Endothelial cell of umbilical vein (primary cell): ENCODE results near the gene SEPTIN14. TPM values are rescaled to one million over a fixed set of nuclear protein-coding genes. Genes with fewer than 3 reads are reported as not detected.

Experiments used
- BruUV-seq: library from RNA; stranded (reverse); fragments of 400-500 nt; replicated peaks from 2 replicates; lab custom pipeline; 2021; lab: Mats Ljungman, UMichigan
- CTCF ChIA-PET: fragments of 300-600, 350-600 bp; sonication (Branson Sonifier 250); formaldehyde crosslinking; loops from one replicate; lab custom pipeline; 2021; ENCODE audit warnings: antibody characterized with exemption, inconsistent platforms; lab: Charles Lee
- POLR2A ChIA-PET: fragments of 300-600, 350-600 bp; sonication (Branson Sonifier 250); formaldehyde crosslinking; loops from one replicate; lab custom pipeline; 2021; ENCODE audit warnings: antibody characterized with exemption, inconsistent platforms; lab: Charles Lee
- DNase-seq: peaks from one replicate; pipeline ENCODE4 v3.0.0-alpha.2; 2011; ENCODE audit warnings: low read depth, low spot score
- FAIRE-seq: peaks from 2 replicates; lab custom pipeline; 2011; peaks lifted over from hg19 to GRCh38; lab: Jason Lieb, UNC
- H2AFZ ChIP-seq: 2 replicates; pipeline ENCODE4 v1.6.0; 2012; ENCODE audit warnings: low read depth, low read length, control low read depth, inconsistent platforms
- H3K27ac ChIP-seq: 2 replicates; pipeline ENCODE4 v1.5.1; 2011; ENCODE audit warnings: low read depth, mild to moderate bottlenecking, control low read depth, low read length, moderate library complexity; ENCODE audit not compliant: insufficient read depth
- H3K27me3 ChIP-seq, 2 experiments: 2 replicates each; pipeline versions ENCODE4 v1.6.0 to v1.6.1; 2011; ENCODE audit warnings: low read length in 2 of 2, mixed read lengths in 1 of 2; ENCODE audit not compliant: control insufficient read depth in 2 of 2, insufficient read depth in 2 of 2
- H3K36me3 ChIP-seq, 2 experiments: 2 replicates in 1 of 2; 3 replicates in 1 of 2; pipeline ENCODE4 v1.5.1; 2011; ENCODE audit warnings: low read length in 2 of 2, mild to moderate bottlenecking in 1 of 2, moderate library complexity in 1 of 2; ENCODE audit not compliant: control insufficient read depth in 2 of 2, insufficient read depth in 2 of 2; ENCODE audit errors: extremely low read depth in 1 of 2
- H3K4me1 ChIP-seq: 3 replicates; pipeline ENCODE4 v1.5.1; 2011; ENCODE audit warnings: mild to moderate bottlenecking, low read length; ENCODE audit not compliant: control insufficient read depth, insufficient read depth; ENCODE audit errors: extremely low read depth
- H3K4me2 ChIP-seq: 2 replicates; pipeline ENCODE4 v1.6.1; 2011; ENCODE audit warnings: low read length, control low read depth, mixed read lengths; ENCODE audit not compliant: insufficient read depth
- H3K4me3 ChIP-seq, 3 experiments: fragments of 200-600 bp in 1 of 3; sonication (generic), shearing (Covaris generic) in 1 of 3; replicated peaks in 1 of 3; 2 replicates each; pipeline ENCODE4 v1.5.1; 2011 to 2016; ENCODE audit warnings: control low read depth in 3 of 3, low read length in 3 of 3, mild to moderate bottlenecking in 2 of 3, inconsistent platforms in 1 of 3, low read depth in 1 of 3, moderate library complexity in 1 of 3; ENCODE audit not compliant: insufficient read depth in 1 of 3
- H3K79me2 ChIP-seq: 2 replicates; pipeline ENCODE4 v1.6.0; 2012; ENCODE audit warnings: low read length, inconsistent platforms; ENCODE audit not compliant: control insufficient read depth, insufficient read depth
- H3K9ac ChIP-seq: replicated peaks from 2 replicates; pipeline ENCODE3; 2011; ENCODE audit warnings: low read length, control low read depth; ENCODE audit not compliant: insufficient read depth; ENCODE audit errors: extremely low read depth
- H3K9me1 ChIP-seq: replicated peaks from 3 replicates; pipeline ENCODE4 v1.6.0; 2011; ENCODE audit warnings: mild to moderate bottlenecking, low read length; ENCODE audit not compliant: control insufficient read depth, insufficient read depth; ENCODE audit errors: extremely low read depth
- H3K9me3 ChIP-seq: replicated peaks from 2 replicates; pipeline ENCODE4 v1.5.1; 2012; ENCODE audit warnings: low read length, inconsistent platforms; ENCODE audit not compliant: control insufficient read depth, insufficient read depth
- H4K20me1 ChIP-seq: replicated peaks from 2 replicates; pipeline ENCODE3; 2011; ENCODE audit warnings: mild to moderate bottlenecking, low read length; ENCODE audit not compliant: control insufficient read depth, insufficient read depth; ENCODE audit errors: extremely low read depth
- EZH2 ChIP-seq: IDR thresholded peaks from 2 replicates; pipeline ENCODE4 v1.6.1; 2012; ENCODE audit warnings: borderline replicate concordance, low read depth, mild to moderate bottlenecking, moderate library complexity, low read length, inconsistent platforms; ENCODE audit not compliant: severe bottlenecking
- FOS ChIP-seq: IDR thresholded peaks from 2 replicates; pipeline ENCODE4 v1.6.1; 2011; ENCODE audit warnings: mild to moderate bottlenecking, low read length, moderate library complexity, borderline replicate concordance; ENCODE audit not compliant: insufficient read depth
- JUN ChIP-seq: IDR thresholded peaks from 2 replicates; pipeline ENCODE4 v1.6.1; 2011; ENCODE audit warnings: borderline replicate concordance, low read depth; ENCODE audit not compliant: insufficient read length, insufficient read depth
- MYC ChIP-seq: IDR thresholded peaks from one replicate; pipeline ENCODE4 v1.6.1; 2011; ENCODE audit warnings: mild to moderate bottlenecking, low read depth, low read length
- POLR2A ChIP-seq: IDR thresholded peaks from 2 replicates; pipeline ENCODE4 v1.6.1; 2012; ENCODE audit warnings: low read depth, mild to moderate bottlenecking, control low read depth, low read length
- POLR2AphosphoS5 ChIP-seq: IDR thresholded peaks from 2 replicates; pipeline ENCODE4 v1.6.1; 2012; ENCODE audit warnings: low read depth, mild to moderate bottlenecking, control low read depth, low read length, moderate library complexity; ENCODE audit not compliant: insufficient read depth
- dilution Hi-C: fragments of 300-500 bp; cut with MboI; formaldehyde crosslinking; loops from one replicate; pipeline ENCODE4 v1.15.0; 2019; ENCODE audit warnings: low sequenced_read_pairs; ENCODE audit not compliant: extremely low pct_ligation_motif_present
- intact Hi-C: fragments of 100-400 bp; cut with micrococcal nuclease; formaldehyde crosslinking; loops from one replicate; pipeline ENCODE4 v1.10.0; 2022
- polyA plus RNA-seq, 4 experiments: library from polyadenylated mRNA; depleted of rRNA in 3 of 4; stranded (reverse) in 3 of 4; unstranded in 1 of 4; fragments of >200 nt; gene quantifications; 2 replicates each; pipeline versions ENCODE4 v1.2.1 to v1.2.3, GENCODE V29; 2011 to 2012; ENCODE audit warnings: missing spikeins in 1 of 4
- total RNA-seq: library from RNA; stranded (reverse); gene quantifications from 2 replicates; pipeline ENCODE4 v1.2.3, GENCODE V29; 2021
- TF ChIP-seq, protein P1 (sequence below): IDR thresholded peaks from 2 replicates; pipeline ENCODE4 v1.6.1; 2011; ENCODE audit not compliant: insufficient read depth, insufficient read length

The SEPTIN14 gene
- total and polyA plus RNA-seq, 2 donors (not counting 3 experiments of a cell fraction or from before 2014, with no cell fraction given), result not detected

DNA sequence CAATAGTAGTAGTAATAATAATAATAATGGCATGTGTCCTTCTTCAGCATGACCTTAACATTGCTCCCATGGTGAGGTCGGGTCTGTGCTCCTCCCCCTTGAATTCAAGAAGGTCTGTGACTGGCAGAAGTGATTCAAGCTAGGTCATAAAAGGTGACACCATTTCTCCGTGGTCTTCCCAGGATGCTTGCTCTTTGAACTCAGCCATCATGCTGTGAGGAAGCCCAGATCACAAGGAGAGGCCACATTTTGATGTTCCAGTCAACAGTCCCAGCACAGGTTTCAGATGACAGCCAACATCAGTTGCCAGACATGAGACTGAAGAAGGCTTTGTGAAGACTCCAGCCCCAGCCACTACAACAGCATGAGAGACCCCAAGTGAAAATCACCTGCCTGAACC is 83.9 kb downstream of the SEPTIN14 start:
- Histone ChIP-seq H3K36me3 (no peaks in the 10 kb centered on the region), H3K4me2 (no peak overlapping the region), H3K9me3 (no peaks in the 10 kb centered on the region), H3K9me1 (no peaks in the 10 kb centered on the region), H3K4me1 (no peaks in the 10 kb centered on the region), H3K9ac (no peak overlapping the region), H3K4me3 (no peak overlapping the region), H3K27ac (no peak overlapping the region), H2AFZ (no peak overlapping the region), H3K79me2 (no peaks in the 10 kb centered on the region), H4K20me1 (no peaks in the 10 kb centered on the region), H3K27me3 (no peaks in the 10 kb centered on the region)
- FAIRE-seq, result no peak
- BruUV-seq, result no TSS peak
- POLR2A ChIA-PET, result no interaction called here
- CTCF ChIA-PET, result no interaction called here
- DNase-seq, result no peak
- intact Hi-C loops (no loop called here), dilution Hi-C loops (no loop called here)
- no peak for TF ChIP-seq POLR2AphosphoS5
- TF ChIP-seq, protein P1, sequence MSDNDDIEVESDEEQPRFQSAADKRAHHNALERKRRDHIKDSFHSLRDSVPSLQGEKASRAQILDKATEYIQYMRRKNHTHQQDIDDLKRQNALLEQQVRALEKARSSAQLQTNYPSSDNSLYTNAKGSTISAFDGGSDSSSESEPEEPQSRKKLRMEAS, result no peak
- TF ChIP-seq JUN, result no peak
- no peak for TF ChIP-seq EZH2
- no peak for TF ChIP-seq POLR2A
- no peak for TF ChIP-seq FOS

DNA sequence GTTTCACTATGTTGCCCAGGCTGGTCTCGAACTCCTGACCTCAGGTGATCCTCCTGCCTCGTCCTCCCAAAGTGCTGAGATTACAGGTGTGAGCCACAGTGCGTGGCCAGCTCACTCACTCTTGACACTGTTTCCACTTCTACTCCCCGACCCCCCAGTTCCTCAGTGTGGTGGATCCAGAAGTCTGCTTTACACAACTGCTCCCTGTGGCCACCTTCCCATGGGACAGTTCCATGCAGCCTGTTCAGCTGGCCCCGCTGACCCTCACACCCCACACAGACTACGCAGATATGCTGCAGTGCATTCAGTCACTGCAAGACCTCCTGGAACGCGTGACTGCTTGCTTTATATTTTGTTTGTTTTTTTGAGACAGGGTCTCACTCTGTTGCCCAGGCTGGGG is 86.4 kb downstream of the SEPTIN14 start:
- no peak overlapping the region for H2AFZ ChIP-seq
- no peaks in the 10 kb centered on the region for H3K36me3 ChIP-seq
- no peaks in the 10 kb centered on the region for H3K79me2 ChIP-seq
- no peak overlapping the region for H3K9ac ChIP-seq
- CTCF ChIA-PET, result no interaction called here
- H3K4me3 ChIP-seq, result no peak overlapping the region
- TF ChIP-seq EZH2, result no peak
- no peak for TF ChIP-seq MYC
- TF ChIP-seq POLR2A, result no peak
- no peak for DNase-seq
- H3K9me1 ChIP-seq, result no peaks in the 10 kb centered on the region
- H3K4me2 ChIP-seq, result no peak overlapping the region
- POLR2A ChIA-PET, result no interaction called here
- no peaks in the 10 kb centered on the region for H3K9me3 ChIP-seq
- no peaks in the 10 kb centered on the region for H3K27me3 ChIP-seq
- intact Hi-C loops, result no loop called here
- H3K27ac ChIP-seq, result no peak overlapping the region
- no peaks in the 10 kb centered on the region for H3K4me1 ChIP-seq
- H4K20me1 ChIP-seq, result no peaks in the 10 kb centered on the region
- FAIRE-seq, result no peak
- BruUV-seq, result no TSS peak
- dilution Hi-C loops, result no loop called here
